ENCODE data around the gene MED29. TPM values are rescaled to one million over a fixed set of nuclear protein-coding genes. Genes with fewer than 3 reads are reported as not detected.

The MED29 gene
- total RNA-seq, 1 experiment from 2014 or later: 17.0 TPM

- Histone ChIP-seq H3K9ac (ENCODE audit: low read length) (no peak overlapping the region), H3F3A (ENCODE audit: low read length, unreplicated experiment) (no peaks in the 10 kb centered on the region), H3K79me2 (ENCODE audit: low read length) (no peaks in the 10 kb centered on the region), H3K27ac (ENCODE audit: low read length) (no peak overlapping the region), H3K36me3 (ENCODE audit: low read depth, low read length) (no peaks in the 10 kb centered on the region), H3K4me2 (ENCODE audit: low read length) (no peak overlapping the region), H3K4me1 (ENCODE audit: insufficient read depth, low read length) (no peaks in the 10 kb centered on the region), H3K9me2 (replicated peaks; ENCODE audit: low read length) (no peaks in the 10 kb centered on the region), H4K20me1 (ENCODE audit: low read length) (no peaks in the 10 kb centered on the region), H3K27me3 (ENCODE audit: low read length) (no peaks in the 10 kb centered on the region), H3K4me3 (ENCODE audit: low read length) (no peak overlapping the region), H2AFZ (ENCODE audit: low read length) (no peak overlapping the region), H3K9me3 (ENCODE audit: low read length) (no peaks in the 10 kb centered on the region)
- intact Hi-C loops (cut with micrococcal nuclease): no loop called here
- ATAC-seq (no peak), DNase-seq (no peak)
- TF ChIP-seq CTCF (conservative IDR thresholded peaks at IDR 0.05; ENCODE audit: low read depth, low read length) (no peak), EZH2phosphoT487 (IDR thresholded peaks at IDR 0.05; ENCODE audit: borderline replicate concordance, low read length) (no peak), EZH2 (IDR thresholded peaks at IDR 0.05; ENCODE audit: low read length, unreplicated experiment) (no peak)
- ChIA-PET POLR2A (ENCODE audit: unreplicated experiment) (no interaction called here), CTCF (no interaction called here)
- no TSS peak for BruUV-seq (replicated peaks)
These were observed 30.8 kb downstream of the MED29 start for GRCh38 chr19:39422020-39422419.

GRCh38 chr19:39423258-39424086 lies 32.3 kb downstream of the MED29 start:
- Histone ChIP-seq H3K9ac (ENCODE audit: low read length) (no peak overlapping the region), H3K4me2 (ENCODE audit: low read length) (no peak overlapping the region), H3F3A (ENCODE audit: low read length, unreplicated experiment) (no peaks in the 10 kb centered on the region), H4K20me1 (ENCODE audit: low read length) (no peaks in the 10 kb centered on the region), H3K9me2 (replicated peaks; ENCODE audit: low read length) (no peaks in the 10 kb centered on the region), H3K4me3 (ENCODE audit: low read length) (no peak overlapping the region), H3K79me2 (ENCODE audit: low read length) (no peaks in the 10 kb centered on the region), H3K27ac (ENCODE audit: low read length) (no peak overlapping the region), H3K27me3 (ENCODE audit: low read length) (no peaks in the 10 kb centered on the region), H3K36me3 (ENCODE audit: low read depth, low read length) (no peaks in the 10 kb centered on the region), H3K4me1 (ENCODE audit: insufficient read depth, low read length) (no peaks in the 10 kb centered on the region), H3K9me3 (ENCODE audit: low read length) (no peaks in the 10 kb centered on the region), H2AFZ (ENCODE audit: low read length) (no peak overlapping the region)
- ChIA-PET CTCF (no interaction called here), POLR2A (ENCODE audit: unreplicated experiment) (no interaction called here)
- ATAC-seq (no peak), DNase-seq (no peak)
- intact Hi-C loops (cut with micrococcal nuclease): no loop called here
- TF ChIP-seq EZH2phosphoT487 (IDR thresholded peaks at IDR 0.05; ENCODE audit: borderline replicate concordance, low read length): no peak
- no peak for TF ChIP-seq EZH2 (IDR thresholded peaks at IDR 0.05; ENCODE audit: low read length, unreplicated experiment)
- TF ChIP-seq CTCF (conservative IDR thresholded peaks at IDR 0.05; ENCODE audit: low read depth, low read length): no peak
- no TSS peak for BruUV-seq (replicated peaks)

- Histone ChIP-seq H3K9me2 (replicated peaks; ENCODE audit: low read length) (no peaks in the 10 kb centered on the region), H3K27me3 (ENCODE audit: low read length) (no peaks in the 10 kb centered on the region), H3K27ac (ENCODE audit: low read length) (no peak overlapping the region), H3F3A (ENCODE audit: low read length, unreplicated experiment) (no peaks in the 10 kb centered on the region), H3K4me1 (ENCODE audit: insufficient read depth, low read length) (no peaks in the 10 kb centered on the region), H3K4me3 (ENCODE audit: low read length) (no peak overlapping the region), H3K4me2 (ENCODE audit: low read length) (no peak overlapping the region), H3K9ac (ENCODE audit: low read length) (no peak overlapping the region), H3K36me3 (ENCODE audit: low read depth, low read length) (no peaks in the 10 kb centered on the region), H3K79me2 (ENCODE audit: low read length) (no peaks in the 10 kb centered on the region), H2AFZ (ENCODE audit: low read length) (no peak overlapping the region), H4K20me1 (ENCODE audit: low read length) (no peaks in the 10 kb centered on the region), H3K9me3 (ENCODE audit: low read length) (no peaks in the 10 kb centered on the region)
- ATAC-seq (no peak), DNase-seq (no peak)
- CTCF ChIA-PET: no interaction called here
- TF ChIP-seq CTCF (conservative IDR thresholded peaks at IDR 0.05; ENCODE audit: low read depth, low read length) (no peak), EZH2 (IDR thresholded peaks at IDR 0.05; ENCODE audit: low read length, unreplicated experiment) (no peak)
- BruUV-seq (replicated peaks): no TSS peak
- intact Hi-C loops (cut with micrococcal nuclease): no loop called here
- POLR2A ChIA-PET (ENCODE audit: unreplicated experiment): no interaction called here
These were observed 33.8 kb downstream of the MED29 start for GRCh38 chr19:39424934-39425333.

Data from PC-3 (cell line).